KMS-11 (cell line): ENCODE results near the gene MDM4.

ENCODE experiments used
- H2AFZ ChIP-seq: fragments of 200-600 bp; sonication (generic); 2 replicates; pipeline ENCODE4 v1.6.1; 2016; ENCODE audit warnings: antibody characterized with exemption, mixed run types, low read depth
- H3K27ac ChIP-seq: fragments of 200-600 bp; sonication (generic); 2 replicates; pipeline ENCODE4 v1.6.1; 2016; ENCODE audit warnings: mild to moderate bottlenecking, mixed run types
- H3K27me3 ChIP-seq: fragments of 200-600 bp; sonication (generic); 2 replicates; pipeline ENCODE4 v1.6.1; 2017; ENCODE audit warnings: mild to moderate bottlenecking, low read depth, mixed run types, moderate library complexity; ENCODE audit not compliant: insufficient read depth
- H3K36me3 ChIP-seq: fragments of 200-600 bp; sonication (generic); 2 replicates; pipeline ENCODE4 v1.6.1; 2017; ENCODE audit warnings: mild to moderate bottlenecking, mixed run types; ENCODE audit not compliant: insufficient read depth
- H3K4me1 ChIP-seq: fragments of 200-600 bp; sonication (generic); 2 replicates; pipeline ENCODE4 v1.6.1; 2016; ENCODE audit warnings: mild to moderate bottlenecking, low read depth, mixed run types; ENCODE audit not compliant: poor library complexity, severe bottlenecking
- H3K4me2 ChIP-seq: fragments of 200-600 bp; sonication (generic); 2 replicates; pipeline ENCODE4 v1.7.0; 2016; ENCODE audit warnings: mild to moderate bottlenecking, mixed run types
- H3K4me3 ChIP-seq: fragments of 200-600 bp; sonication (generic); IDR thresholded peaks from 2 replicates; pipeline ENCODE4 v1.6.1; 2017; ENCODE audit warnings: low read depth, low read length, mixed read lengths; ENCODE audit not compliant: insufficient read depth
- H3K79me2 ChIP-seq: fragments of 200-600 bp; sonication (generic); 2 replicates; pipeline ENCODE4 v1.6.1; 2016; ENCODE audit warnings: low read depth, mixed run types; ENCODE audit not compliant: insufficient read depth
- H3K9ac ChIP-seq: fragments of 200-600 bp; sonication (generic); 2 replicates; pipeline ENCODE4 v1.6.1; 2016; ENCODE audit warnings: mild to moderate bottlenecking, mixed run types
- H4K20me1 ChIP-seq: fragments of 200-600 bp; sonication (generic); 2 replicates; pipeline ENCODE4 v1.6.1; 2016; ENCODE audit warnings: mild to moderate bottlenecking, mixed run types; ENCODE audit not compliant: insufficient read depth
- TF ChIP-seq, protein P1 (sequence below): fragments of 200-600 bp; sonication (generic); conservative IDR thresholded peaks from 2 replicates; pipeline ENCODE4 v1.6.1; 2017; ENCODE audit warnings: low read depth, mild to moderate bottlenecking, antibody characterized with exemption, low read length, moderate library complexity, mixed read lengths

MDM4 gene

DNA sequence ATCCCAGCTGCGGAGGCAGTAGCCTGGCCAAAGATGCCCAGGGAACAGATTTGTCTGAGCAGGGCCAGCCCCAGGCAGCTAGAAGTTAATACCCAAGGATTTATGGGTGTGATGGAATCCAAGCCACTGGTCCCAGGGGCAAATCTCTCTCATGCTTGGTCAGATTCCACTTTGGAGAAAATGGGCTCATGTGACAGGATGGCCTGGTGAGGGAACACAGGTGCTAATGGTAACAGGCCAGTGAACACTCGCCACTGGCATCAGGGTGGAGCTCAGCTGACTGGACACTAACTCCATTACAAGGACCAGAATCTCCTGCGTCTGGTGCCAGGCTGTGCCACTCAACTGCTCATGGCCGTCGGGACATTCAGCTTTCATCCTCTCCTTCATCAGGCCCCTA lies 12.0 kb downstream of the MDM4 start:
- Histone ChIP-seq H4K20me1 (no peaks in the 10 kb centered on the region), H3K27me3 (no peaks in the 10 kb centered on the region), H3K4me3 (no peak overlapping the region), H3K36me3 (peaks cover 24% of the 10 kb centered on the region; the same call in 1 of the 2 replicates), H3K27ac (no peak overlapping the region), H3K79me2 (peaks cover 31% of the 10 kb centered on the region), H2AFZ (no peak overlapping the region), H3K4me2 (no peak overlapping the region), H3K4me1 (no peaks in the 10 kb centered on the region), H3K9ac (no peak overlapping the region)
- TF ChIP-seq, protein P1, sequence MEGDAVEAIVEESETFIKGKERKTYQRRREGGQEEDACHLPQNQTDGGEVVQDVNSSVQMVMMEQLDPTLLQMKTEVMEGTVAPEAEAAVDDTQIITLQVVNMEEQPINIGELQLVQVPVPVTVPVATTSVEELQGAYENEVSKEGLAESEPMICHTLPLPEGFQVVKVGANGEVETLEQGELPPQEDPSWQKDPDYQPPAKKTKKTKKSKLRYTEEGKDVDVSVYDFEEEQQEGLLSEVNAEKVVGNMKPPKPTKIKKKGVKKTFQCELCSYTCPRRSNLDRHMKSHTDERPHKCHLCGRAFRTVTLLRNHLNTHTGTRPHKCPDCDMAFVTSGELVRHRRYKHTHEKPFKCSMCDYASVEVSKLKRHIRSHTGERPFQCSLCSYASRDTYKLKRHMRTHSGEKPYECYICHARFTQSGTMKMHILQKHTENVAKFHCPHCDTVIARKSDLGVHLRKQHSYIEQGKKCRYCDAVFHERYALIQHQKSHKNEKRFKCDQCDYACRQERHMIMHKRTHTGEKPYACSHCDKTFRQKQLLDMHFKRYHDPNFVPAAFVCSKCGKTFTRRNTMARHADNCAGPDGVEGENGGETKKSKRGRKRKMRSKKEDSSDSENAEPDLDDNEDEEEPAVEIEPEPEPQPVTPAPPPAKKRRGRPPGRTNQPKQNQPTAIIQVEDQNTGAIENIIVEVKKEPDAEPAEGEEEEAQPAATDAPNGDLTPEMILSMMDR = no peak

DNA sequence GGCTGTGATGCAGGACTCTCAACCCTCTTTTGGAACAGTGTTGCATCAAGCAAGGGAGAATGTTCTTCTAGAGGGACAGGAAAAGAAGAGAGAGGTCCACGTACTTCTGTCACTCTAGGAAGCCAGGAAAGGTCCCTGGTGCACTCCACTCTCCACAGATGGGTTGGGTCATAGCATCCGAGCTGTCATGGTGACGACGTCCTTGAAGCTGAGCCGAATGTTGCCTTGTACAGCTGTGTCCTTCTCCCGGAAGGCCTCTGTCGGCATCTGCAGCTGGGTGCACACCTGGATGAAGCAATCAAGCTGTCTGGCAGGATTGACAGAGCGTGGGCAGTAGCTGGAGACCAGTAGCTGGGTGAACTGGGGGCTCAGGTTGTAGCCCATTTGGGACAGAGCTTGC lies 12.5 kb downstream of the MDM4 start:
- no peak overlapping the region for H3K4me3 ChIP-seq
- H3K9ac ChIP-seq = no peak overlapping the region
- no peak overlapping the region for H3K4me2 ChIP-seq
- no peaks in the 10 kb centered on the region for H3K27me3 ChIP-seq
- TF ChIP-seq, protein P1 = no peak
- no peak overlapping the region for H3K27ac ChIP-seq
- no peaks in the 10 kb centered on the region for H4K20me1 ChIP-seq
- peaks cover 26% of the 10 kb centered on the region for H3K79me2 ChIP-seq
- H3K36me3 ChIP-seq = peaks cover 23% of the 10 kb centered on the region; the same call in 1 of the 2 replicates
- H2AFZ ChIP-seq = no peak overlapping the region
- no peaks in the 10 kb centered on the region for H3K4me1 ChIP-seq

DNA sequence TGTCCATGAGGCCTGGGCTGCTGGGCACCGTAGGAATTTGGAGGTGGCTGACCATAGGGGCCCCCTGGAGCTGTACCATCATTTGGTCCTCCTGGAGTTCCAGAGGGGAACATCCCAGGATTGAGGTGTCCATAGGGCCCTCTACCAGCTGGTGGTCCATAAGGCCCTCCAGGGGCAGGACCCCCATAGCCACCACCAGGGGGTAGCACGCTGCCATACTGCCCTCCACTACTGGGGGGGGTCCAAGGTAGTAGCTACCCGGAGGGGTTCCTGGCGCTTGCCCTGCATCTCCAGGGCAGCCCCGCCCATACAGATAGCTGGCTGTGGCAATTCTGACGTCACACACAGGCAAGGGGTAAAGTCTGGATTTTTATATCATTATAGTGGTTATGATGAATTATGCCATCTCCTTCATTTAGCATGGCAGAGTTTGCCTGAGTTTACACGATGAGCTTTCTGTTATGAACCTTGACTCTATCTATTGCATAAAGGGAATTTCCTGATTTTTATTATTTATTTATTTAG lies 13.2 kb downstream of the MDM4 start:
- H3K79me2 ChIP-seq = peaks cover 19% of the 10 kb centered on the region
- H3K36me3 ChIP-seq = peaks cover 18% of the 10 kb centered on the region; the same call in 1 of the 2 replicates
- no peak overlapping the region for H3K9ac ChIP-seq

DNA sequence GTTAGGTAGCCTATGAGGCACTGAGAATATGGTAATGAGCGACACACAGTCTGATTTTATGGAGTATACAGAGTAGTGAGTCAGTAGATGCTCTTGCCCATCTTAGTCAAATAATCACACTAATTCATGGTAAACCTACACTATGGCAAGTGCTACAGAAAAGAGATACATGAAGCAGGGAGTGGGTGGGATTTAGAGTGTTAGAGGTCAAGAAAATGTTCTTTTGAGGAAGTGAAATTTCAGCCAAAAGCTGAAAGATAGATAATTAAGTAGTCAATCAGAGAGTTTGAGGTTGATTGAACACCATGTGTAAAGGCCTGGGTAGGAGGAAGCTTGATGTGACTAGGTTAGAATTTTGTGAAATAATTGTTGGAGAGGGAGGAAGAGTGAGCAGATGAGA lies 14.7 kb downstream of the MDM4 start:
- no peak overlapping the region for H3K9ac ChIP-seq
- no peak overlapping the region for H2AFZ ChIP-seq
- H3K27ac ChIP-seq = no peak overlapping the region
- H3K36me3 ChIP-seq = peaks cover 11% of the 10 kb centered on the region; the same call in 1 of the 2 replicates
- H4K20me1 ChIP-seq = no peaks in the 10 kb centered on the region
- no peak overlapping the region for H3K4me3 ChIP-seq
- H3K4me1 ChIP-seq = no peaks in the 10 kb centered on the region
- peaks cover 4% of the 10 kb centered on the region; the same call in 1 of the 2 replicates for H3K79me2 ChIP-seq
- H3K27me3 ChIP-seq = no peaks in the 10 kb centered on the region
- H3K4me2 ChIP-seq = no peak overlapping the region
- TF ChIP-seq, protein P1 = no peak

More for the DNA sequence above, 13.2 kb downstream of the MDM4 start:
- H3K27ac ChIP-seq = no peak overlapping the region
- no peak overlapping the region for H2AFZ ChIP-seq
- H3K4me2 ChIP-seq = no peak overlapping the region
- H3K4me3 ChIP-seq = no peak overlapping the region
- no peaks in the 10 kb centered on the region for H3K27me3 ChIP-seq
- H4K20me1 ChIP-seq = no peaks in the 10 kb centered on the region
- no peaks in the 10 kb centered on the region for H3K4me1 ChIP-seq
- TF ChIP-seq, protein P1 = 0 out of 2 replicates have a peak, but pooled peaks have one; percentile 24
